Embryonic facial prominence (tissue), 1 donor: ENCODE results near the gene BMPR1A.
A peak's percentile ranks its signal among the peaks of the same experiment; 100 is the strongest.
"Not testable (repeated sequence)": the region's sequence is repeated elsewhere in the genome, so short reads cannot be mapped to it uniquely, and the experiment has no call there.

Experiments used
- DNase-seq: peaks from one replicate; pipeline ENCODE4 v3.0.0-alpha.2; 2016; ENCODE audit errors: extremely low spot score

The BMPR1A gene

DNA sequence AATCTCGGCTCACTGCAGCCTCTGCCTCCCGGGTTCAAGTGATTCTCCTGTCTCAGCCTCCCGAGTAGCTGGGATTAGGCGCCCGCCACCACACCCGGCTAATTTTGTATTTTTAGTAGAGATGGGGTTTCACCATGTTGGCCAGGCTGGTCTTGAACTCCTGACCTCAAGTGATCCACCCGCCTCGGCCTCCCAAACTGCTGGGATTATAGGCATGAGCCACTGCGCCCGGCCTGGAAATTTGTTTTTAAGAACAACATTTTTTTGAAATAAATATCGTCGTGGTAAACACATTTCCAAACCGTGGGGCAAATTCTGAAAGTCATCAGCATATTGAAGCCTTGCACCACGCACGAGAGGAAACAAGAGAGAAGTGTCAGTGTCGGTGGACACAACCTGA, 183.7 kb downstream of the BMPR1A start:
- not testable (repeated sequence) for DNase-seq

DNA sequence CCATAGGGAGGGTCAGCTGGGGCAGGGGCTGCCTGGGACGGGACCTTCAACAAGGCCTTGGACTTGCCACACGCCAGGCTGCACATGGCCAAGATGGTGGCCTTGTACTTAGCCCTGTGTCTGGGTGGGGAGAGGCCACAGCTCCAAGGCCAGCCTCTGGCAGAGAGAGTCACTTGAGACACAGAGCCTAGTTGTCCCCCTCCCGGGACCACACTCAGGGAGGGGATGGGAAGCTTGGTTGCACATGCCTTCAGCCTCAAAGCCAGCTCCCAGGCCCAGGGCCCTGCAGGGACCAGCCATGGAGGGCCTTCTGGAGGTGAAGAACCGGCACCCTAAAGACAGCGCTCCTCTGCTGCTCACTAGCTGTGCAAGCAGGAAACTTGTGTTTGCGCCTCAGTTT, 184.3 kb downstream of the BMPR1A start:
- no peak for DNase-seq

DNA sequence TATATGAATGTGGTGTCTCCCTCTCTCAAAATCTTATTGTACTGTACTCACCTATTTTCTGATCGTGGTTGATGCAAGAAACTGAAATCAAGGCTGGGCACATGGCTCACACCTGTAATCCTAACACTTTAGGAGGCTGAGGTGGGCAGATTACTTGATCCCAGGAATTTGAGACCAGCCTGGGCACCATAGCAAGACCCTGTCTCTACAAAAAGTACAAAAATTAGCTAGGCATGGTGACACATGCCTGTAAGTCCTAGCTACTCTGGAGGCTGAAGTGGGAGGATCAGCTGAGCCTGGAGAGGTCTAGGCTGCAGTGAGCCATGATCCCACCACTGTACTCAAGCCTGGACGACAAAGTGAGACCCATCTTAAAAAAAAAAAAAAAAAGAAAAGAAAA, 185.0 kb downstream of the BMPR1A start:
- no peak for DNase-seq

DNA sequence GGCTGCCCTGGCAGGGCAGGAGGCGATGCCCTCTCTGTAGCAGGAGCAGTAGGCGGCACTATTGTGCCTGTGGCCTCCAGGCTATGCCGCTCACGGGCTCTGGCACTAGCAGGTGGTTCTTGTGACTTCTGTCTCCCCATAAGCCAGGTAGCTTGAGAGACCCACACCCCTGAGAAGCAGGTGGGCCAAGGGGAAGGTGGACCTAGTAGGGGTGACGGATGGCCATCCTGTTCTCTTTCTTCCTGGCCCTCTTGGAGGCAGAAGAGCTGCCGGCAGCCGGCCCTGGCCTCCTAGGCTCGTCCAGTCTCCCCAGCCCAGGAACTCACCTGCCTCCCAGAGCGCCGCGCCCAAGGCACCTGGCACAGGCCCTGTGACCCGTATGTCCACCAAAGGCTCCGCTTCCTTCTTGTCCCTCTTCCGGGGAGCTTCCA, 185.6 kb downstream of the BMPR1A start:
- DNase-seq = no peak

DNA sequence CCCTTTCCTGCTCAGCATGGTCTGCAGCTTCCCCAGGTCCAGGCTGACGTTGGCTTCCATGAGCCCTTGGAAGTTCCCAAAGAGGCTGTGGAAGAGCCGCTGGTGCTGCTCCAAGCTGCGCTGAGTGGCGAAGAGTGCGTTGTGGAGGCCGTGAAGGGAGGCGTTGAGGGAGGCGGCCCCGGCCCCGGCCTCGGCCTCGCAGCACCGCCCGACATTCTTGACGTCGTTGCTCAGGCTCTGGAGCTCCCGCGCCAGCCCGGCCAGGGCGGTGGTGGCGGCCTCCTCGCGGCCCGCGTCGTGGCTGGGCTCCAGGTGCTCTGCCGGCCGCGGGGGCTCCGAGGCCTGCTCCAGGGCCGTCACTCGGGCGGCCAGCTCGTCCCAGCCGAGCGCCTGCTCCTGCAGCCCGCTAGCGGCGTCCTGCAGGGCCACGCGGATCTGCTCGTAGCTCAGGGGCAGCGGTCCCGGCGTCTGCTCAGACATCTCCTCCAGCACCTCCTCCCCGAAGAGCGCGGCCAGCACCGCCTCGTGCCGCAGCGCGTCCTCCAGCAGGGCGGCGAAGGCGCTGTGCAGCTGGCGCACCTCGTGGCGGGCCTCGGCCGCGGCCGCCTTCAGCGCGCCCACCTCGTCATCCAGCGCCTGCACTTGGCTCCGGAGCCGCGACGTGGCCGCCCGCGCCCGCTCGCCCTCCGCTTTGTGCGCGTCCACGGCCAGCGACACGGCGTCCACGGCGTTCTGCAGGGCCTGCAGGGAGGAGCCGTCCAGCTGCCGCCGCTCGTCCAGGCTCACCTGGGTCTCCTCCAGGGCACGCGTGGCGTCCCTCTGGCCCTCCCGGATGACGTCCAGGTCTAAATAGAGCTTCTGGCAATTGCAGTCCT, 186.3 kb downstream of the BMPR1A start:
- no peak for DNase-seq

DNA sequence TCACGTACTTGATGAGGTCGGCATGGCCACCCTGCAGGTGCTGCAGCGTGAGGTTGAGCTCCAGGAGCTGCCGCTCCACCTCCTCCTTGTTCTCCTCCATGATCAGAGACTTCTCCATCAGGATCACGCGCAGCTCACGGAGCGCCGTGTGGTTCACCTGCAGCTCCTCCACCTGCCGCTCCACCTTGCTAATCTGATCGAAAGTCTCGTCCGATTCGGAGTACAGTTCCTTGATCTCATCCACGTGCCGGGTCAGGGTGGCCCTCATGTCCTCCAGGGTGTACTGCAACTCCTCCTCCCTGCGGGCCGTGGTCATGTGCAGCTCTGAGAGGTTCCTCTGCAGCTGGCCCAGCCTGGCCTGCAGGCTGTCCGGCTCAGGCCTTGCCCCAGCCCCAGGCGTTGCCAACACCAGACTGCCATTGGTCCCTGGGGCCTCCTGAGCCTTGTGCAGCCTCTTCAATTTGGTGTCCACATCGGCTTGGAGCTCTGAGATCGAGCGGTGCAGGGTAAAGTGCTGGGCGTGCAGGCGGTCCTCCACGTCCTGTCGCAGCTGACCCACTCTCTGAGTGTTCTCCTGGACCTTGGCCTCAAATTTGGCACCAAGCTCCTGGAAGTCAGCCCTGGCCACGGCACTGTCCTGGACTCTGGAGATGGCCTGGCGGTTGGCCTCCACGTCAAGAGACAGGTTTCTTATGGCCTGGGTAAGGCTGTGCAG, 187.1 kb downstream of the BMPR1A start:
- no peak for DNase-seq

DNA sequence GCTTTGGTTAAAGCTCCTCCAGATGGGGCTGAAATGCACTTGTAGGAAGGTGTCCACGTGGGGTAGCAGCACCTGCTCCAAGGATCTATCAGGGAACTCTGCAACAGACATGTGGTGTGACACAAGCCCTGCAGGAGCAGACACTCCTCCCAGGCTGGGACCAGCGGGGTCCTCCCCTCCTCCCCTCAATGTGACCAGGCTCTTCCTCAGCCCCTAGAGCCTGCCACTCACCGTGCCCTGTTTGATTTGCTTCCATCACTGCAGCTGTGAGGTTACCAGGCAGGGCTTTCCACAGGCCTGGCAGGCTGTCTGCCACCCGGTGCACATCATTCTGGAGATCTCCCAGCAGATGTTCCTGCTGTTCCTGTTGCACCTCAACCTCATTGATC, 187.6 kb downstream of the BMPR1A start:
- DNase-seq = no peak

DNA sequence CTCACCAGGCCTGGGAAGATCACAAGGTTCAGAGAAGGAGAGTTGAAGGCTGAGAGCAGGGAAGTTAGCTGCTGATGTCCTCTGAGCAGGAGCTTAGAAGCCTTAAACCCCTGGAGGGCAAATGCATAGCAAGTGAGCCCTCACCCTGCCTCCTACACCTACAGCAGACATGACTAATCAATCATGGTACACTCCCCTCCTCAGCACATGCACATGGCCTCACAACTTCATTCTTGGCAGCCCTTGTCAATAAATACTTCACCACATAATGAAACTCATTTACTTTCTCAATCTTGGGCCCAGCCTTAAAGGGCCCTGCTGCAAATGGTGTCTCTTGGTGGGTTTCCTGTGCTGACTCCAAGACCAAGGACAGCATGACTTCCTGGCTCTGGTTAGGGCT, 188.1 kb downstream of the BMPR1A start:
- no peak for DNase-seq

DNA sequence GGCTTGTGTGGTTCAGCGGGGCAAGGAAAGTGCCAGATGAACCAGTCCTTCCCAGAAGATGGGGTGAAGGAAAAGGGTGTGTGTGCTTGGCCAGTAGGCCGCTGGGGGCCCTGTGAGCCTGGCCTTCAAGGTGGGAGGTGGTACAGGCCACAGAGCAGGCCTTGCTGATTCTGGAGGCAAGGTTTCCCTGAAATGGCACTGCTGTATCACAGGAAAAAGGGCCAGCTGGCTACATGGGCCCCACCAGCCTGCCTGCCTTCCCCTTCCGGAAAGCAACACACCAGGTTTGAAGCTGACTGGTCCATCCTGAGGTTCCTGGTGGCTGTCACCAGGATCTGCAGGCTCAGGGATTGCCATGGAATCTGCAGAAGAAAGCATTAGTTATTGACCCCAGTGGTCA, 188.5 kb downstream of the BMPR1A start:
- DNase-seq = no peak

DNA sequence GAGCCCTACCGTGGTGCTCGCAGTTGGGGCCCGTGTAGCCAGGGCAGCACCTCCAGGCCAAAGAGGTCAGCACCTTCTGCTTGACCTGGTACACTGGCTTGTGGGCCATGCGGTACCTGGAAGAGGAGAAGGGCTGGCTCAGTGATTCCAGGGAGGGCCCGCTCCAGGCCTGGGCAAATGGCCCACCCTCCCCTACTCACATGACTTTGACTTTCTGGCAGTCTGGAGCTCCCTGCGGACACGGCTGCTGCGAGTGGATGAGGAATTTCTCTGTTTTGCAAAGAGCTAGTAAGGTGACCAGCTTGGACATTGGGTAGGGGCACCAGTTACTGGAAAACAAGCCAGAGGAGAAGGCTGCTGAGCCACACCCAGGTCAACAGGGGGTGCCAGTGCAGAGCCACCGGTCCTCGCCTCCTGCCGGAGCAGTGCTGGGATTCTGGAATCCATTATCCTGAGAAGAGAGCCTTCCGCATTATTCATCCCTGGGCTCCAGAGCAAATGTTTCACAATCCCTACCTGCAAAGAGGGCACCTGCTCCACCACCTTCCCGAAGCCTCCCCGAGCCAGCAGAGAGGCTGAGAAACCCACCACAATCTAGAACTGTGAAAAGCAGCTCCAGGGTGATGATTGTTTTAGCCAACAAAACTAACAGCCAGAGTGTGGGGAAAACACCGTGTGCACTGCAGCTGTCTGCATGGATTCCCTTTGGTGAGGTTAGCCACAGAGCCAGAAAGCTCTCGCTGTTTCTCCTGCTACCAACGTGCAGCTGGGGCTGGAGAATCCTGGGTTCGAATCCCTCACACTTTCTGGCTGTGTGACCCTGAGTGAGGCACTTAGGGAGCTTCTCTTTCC, 189.2 kb downstream of the BMPR1A start:
- no peak for DNase-seq

DNA sequence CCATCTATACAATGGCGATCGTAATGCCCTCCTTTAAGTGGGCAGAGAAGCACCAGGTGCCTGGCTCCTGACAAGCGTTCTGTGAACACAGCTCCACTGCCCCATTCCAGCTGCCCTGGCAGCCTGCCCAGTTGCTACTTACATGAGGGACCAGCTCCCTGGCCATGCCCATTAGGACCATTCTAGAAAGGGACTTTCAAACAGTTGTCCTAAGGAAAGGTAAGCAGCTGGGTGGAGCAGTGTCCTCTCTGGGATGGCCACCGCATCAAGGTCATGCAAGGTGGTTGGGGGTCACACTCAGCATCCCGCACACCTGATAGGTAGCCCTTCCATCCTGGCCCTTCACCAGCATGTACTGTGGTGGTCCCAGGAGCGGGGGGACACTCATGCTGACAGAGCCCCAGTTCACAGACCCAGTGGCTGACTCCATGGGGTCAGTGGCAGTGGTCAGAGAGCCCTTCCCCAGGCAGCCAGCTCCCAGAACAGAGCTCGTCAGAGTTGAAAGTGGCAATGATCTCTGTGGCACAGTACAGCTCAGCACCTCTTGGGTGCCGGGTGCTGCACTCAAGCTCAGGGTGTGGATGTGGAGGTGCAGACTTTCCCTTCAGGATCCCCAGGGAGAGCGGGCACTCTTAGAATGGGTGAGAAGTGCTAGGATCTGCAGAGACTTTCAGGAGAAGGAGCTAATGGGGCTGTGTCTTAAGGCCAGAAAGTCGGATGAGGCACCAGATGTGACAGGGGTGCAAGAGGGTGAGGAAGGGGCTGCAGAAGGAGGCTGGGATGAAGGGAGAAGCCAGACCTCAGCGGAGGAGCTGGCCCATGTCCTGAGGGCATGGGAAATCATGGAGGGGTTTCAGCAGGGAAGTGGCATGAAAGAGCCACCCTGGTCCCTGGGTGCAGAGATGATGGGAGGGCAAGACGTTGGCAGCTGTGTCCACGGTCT, 190.1 kb downstream of the BMPR1A start:
- no peak for DNase-seq

DNA sequence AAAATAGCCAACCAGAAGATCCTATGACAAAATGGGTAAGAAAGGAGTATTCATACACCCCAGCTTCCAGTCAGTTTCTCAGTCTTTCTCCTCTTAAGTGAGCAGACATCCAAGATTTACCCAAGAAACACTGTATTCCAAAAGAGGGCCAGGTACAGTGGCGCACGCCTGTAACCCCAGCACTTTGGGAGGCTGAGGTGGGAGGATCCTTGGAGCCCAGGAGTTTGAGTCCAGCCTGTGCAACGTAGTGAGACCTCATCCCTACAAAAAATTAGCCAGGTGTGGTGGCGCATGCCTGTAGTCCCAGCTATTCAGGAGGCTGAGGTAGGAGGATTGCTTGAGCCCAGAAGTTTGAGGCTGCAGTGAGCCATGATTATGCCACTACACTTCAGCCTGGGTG, 191.4 kb downstream of the BMPR1A start:
- DNase-seq = not testable (repeated sequence)

DNA sequence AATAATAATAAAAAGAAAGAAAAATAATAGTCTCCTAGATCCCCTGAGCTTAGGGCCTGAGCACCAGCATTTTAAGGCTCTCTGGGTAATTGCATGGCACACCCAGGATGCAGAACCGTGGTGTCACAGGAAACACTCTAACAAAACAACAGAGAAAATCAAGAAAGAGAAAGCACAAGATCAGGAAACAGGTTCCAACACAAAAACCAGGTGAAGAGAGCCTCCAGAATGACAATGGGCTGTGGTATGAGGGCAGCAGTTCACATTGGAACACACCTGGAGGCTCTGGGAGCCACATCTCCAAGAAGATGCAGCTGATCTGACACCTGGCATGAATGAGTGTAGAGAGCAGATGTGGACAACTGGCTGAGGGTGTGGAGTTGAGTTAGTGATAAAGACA, 193.9 kb downstream of the BMPR1A start:
- DNase-seq = no peak

DNA sequence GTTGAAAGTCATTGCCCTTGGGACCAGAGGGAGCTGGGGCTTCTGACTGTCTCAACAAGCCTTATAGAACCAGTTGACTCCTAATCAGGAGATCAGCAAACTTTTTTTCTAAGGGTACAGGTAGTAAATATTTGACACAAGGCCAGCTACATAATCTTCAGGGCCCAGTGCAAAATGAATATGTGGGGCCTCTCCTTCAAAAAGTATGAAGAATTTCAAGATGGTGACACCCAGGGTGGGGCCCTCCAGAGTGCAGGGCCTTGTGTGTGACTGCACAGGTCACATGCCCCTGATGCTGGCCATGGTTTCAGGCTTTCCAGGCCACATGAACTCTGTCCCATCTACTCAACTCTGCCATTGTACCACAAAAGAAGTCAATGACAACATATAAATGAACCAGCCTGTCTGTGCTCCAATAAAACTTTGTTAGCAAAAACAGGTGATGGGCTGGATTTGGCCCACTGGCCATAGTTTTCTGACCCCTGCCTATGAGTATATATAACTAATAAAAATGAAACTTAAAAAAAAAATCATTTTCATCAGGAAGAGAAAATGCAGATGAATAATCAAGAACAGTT, 194.9 kb downstream of the BMPR1A start:
- no peak for DNase-seq

DNA sequence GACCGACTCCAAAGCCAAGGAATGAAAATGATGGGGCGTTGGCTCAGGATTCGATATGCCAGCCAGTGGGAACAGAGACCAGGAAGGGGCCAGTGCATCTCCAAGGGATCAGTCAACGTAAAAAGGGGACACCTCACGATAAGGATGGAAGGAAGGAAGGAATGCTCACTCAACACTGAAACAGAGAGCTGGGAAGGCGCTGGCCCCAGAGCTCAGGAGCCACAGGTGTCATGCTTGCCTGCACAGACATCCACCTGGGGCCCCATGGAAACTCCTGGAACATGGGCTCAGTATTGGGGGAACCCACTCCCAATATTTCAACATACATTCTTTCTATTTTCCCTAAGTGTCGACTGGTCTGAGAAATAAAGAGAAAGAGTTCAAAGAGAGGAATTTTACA, 195.7 kb downstream of the BMPR1A start:
- no peak for DNase-seq

DNA sequence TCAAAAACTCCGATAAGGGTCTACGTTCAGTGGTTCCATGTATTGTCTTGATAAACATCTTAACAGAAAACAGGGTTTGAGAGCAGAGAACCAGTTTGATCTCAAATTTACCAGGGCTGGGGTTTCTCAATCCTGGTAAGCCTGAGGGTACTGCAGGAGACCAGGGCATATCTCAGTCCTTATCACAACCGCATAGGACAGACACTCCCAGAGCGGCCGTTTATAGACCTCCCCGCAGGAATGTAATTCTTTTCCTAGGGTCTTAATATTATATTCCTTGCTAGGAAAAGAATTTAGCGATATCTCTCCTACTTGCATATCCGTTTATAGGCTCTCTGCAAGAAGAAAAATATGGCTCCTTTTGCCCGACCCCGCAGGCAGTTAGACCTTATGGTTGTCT, 196.3 kb downstream of the BMPR1A start:
- not testable (repeated sequence) for DNase-seq

DNA sequence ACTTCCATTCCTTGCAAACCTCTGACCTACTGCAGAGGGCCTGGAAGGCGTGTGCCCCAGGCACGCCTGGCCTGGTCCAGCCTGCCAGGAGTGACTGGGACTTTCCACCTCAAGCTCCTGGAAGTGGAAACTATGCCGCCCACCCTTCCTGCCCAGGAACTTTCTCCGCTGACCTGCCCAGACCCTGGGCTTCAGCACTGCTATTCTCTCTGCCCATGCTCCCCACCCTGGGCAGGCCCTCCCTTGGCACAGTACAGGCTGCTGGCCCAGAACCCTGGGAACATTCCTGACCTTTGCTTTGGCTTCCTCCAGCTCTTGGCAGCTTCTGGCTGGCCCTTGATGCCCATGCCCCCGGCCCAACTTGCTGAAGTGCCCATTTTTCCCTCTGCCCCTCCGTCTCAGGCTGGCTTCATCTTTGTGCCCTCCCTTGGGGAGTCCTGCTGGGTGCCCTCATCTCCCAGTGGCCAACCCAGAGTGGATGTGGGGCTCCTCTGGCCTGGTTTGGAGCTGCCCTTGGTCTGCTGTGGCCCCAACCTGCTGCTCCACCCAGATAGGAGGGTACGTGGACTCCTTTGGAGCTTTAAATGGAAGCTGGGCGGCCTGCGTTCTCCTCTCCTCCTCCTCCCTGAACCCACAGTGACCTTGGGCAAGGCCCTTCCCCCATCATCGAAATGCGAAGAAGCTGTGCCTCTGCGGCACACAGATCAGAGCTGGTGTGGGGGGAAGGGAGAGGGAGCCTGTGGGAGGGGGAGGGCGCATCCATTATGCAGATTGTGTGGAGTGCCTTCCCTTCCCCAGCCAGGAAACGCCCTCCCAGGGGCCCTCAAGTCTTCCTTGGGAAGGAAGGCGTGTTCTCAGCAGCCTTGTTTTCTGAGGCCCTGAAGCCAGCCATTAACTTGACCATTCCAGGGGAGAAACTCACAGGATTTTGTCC, 197.6 kb downstream of the BMPR1A start:
- peak; percentile 45 for DNase-seq

DNA sequence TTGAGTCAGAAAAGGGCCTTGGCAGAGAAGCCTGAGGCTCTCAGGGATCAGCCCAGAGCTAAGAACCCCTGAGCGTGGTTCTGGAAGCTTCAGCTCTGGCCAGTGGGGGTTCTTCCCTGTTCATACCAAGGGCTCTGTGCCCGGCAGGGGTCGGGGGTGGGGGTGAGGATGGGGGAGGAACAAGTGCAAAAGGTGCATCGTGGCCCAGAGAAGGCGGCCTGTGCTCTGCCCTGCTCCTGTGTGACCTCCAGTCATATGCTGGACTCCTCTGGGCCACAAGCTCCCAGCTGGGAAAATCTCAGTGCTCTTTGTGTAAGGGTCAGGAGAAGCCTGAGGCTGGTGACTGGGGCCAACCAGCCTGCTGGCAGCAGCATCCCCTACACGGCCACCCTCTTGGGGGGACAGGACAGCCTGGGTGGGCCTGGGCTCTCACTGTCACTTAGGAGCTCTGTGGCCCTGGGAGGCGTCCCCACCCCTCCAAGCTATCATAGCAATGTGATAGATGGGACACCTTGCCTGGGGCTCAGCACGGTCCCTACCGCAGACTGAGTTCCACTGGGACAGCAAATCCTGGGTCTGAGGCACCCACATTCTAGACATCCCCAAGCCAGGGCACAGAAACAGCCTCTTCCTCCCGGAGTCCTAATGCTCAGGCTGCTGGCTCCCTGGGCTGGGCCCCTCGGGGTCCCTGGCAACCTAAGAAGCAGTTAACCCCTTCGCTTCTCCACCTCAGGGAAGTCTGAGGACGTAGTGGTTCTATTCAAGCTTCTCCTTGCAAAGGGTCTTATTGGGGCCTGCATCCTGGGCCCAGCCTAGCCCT, 198.5 kb downstream of the BMPR1A start:
- no peak for DNase-seq
